H1 (cell line): ENCODE measurements around the gene AFAP1L2. TPM values are rescaled to one million over a fixed set of nuclear protein-coding genes. Genes with fewer than 3 reads are reported as not detected.

ENCODE experiments used
- CTCF ChIA-PET: fragments of 300-600 bp; sonication (Branson Sonifier 250); formaldehyde crosslinking; loops from one replicate; lab custom pipeline; 2021; ENCODE audit not compliant: partially characterized antibody; lab: Charles Lee
- POLR2A ChIA-PET: fragments of 300-600 bp; sonication (Branson Sonifier 250); formaldehyde crosslinking; loops from one replicate; lab custom pipeline; 2021; ENCODE audit warnings: inconsistent platforms; ENCODE audit not compliant: partially characterized antibody; lab: Charles Lee
- DNase-seq, 2 experiments: peaks; one replicate each; pipeline versions ENCODE4 v3.0.0 to v3.0.0-alpha.2; 2010 to 2022; ENCODE audit warnings: low spot score in 2 of 2, low read depth in 1 of 2, mixed read lengths in 1 of 2
- FAIRE-seq: peaks from 2 replicates; lab custom pipeline; 2011; peaks lifted over from hg19 to GRCh38; lab: Jason Lieb, UNC
- H2AFZ ChIP-seq: 2 replicates; pipeline ENCODE4 v1.8.1; 2012; ENCODE audit warnings: low read length, inconsistent platforms
- H2AK5ac ChIP-seq: 2 replicates; pipeline ENCODE4 v1.6.1; 2013; ENCODE audit warnings: low read depth, low read length
- H2BK120ac ChIP-seq: replicated peaks from 2 replicates; pipeline ENCODE3; 2013; ENCODE audit warnings: low read depth, low read length, inconsistent platforms
- H2BK12ac ChIP-seq: 2 replicates; pipeline ENCODE4 v1.6.1; 2013; ENCODE audit warnings: low read depth, low read length
- H2BK15ac ChIP-seq: 2 replicates; pipeline ENCODE4 v1.6.1; 2013; ENCODE audit warnings: low read length
- H2BK20ac ChIP-seq: 2 replicates; pipeline ENCODE4 v1.6.1; 2013; ENCODE audit warnings: low read length
- H2BK5ac ChIP-seq: 2 replicates; pipeline ENCODE4 v1.6.1; 2013; ENCODE audit warnings: low read depth, low read length
- H3K14ac ChIP-seq: 2 replicates; pipeline ENCODE4 v1.6.1; 2013; ENCODE audit warnings: inconsistent platforms; ENCODE audit not compliant: insufficient read length
- H3K18ac ChIP-seq: 2 replicates; pipeline ENCODE4 v1.6.1; 2013; ENCODE audit warnings: low read length; ENCODE audit errors: extremely low read depth
- H3K23ac ChIP-seq: 2 replicates; pipeline ENCODE4 v1.6.1; 2013; ENCODE audit warnings: inconsistent platforms; ENCODE audit not compliant: insufficient read length
- H3K23me2 ChIP-seq: 2 replicates; pipeline ENCODE4 v1.6.1; 2013; ENCODE audit warnings: low read depth, low read length
- H3K27ac ChIP-seq: 2 replicates; pipeline ENCODE4 v1.6.1; 2011; ENCODE audit warnings: low read depth, low read length, inconsistent platforms
- H3K27me3 ChIP-seq, 4 experiments: replicated peaks in 1 of 4; 1 replicate in 1 of 4; 2 replicates in 3 of 4; pipeline versions ENCODE4 v1.6.1 to v1.8.1; 2011 to 2013; ENCODE audit warnings: low read length in 3 of 4, mild to moderate bottlenecking in 3 of 4, inconsistent platforms in 2 of 4, mixed read lengths in 2 of 4, moderate library complexity in 1 of 4; ENCODE audit not compliant: control insufficient read depth in 3 of 4, insufficient read depth in 3 of 4; ENCODE audit errors: extremely low read depth in 1 of 4
- H3K36me3 ChIP-seq, 4 experiments: 2 replicates each; pipeline versions ENCODE4 v1.6.1 to v1.8.1; 2011 to 2013; ENCODE audit warnings: mild to moderate bottlenecking in 4 of 4, low read length in 3 of 4, moderate library complexity in 2 of 4, control low read depth in 1 of 4, inconsistent platforms in 1 of 4; ENCODE audit not compliant: insufficient read depth in 4 of 4, control insufficient read depth in 2 of 4
- H3K4ac ChIP-seq: replicated peaks from 2 replicates; pipeline ENCODE3; 2013; ENCODE audit warnings: low read length, low read depth, mixed read lengths, inconsistent platforms; ENCODE audit not compliant: insufficient read length
- H3K4me1 ChIP-seq, 4 experiments: replicated peaks in 1 of 4; 1 replicate in 1 of 4; 2 replicates in 3 of 4; pipeline versions ENCODE4 v1.6.1 to v1.8.1; 2011 to 2013; ENCODE audit warnings: low read length in 3 of 4, inconsistent platforms in 2 of 4, mixed read lengths in 1 of 4; ENCODE audit not compliant: insufficient read depth in 4 of 4, control insufficient read depth in 3 of 4
- H3K4me2 ChIP-seq, 2 experiments: 2 replicates each; pipeline versions ENCODE4 v1.6.1 to v1.8.1; 2011 to 2013; ENCODE audit warnings: low read depth in 2 of 2, low read length in 2 of 2, control low read depth in 1 of 2, inconsistent platforms in 1 of 2, mild to moderate bottlenecking in 1 of 2; ENCODE audit not compliant: insufficient read depth in 1 of 2
- H3K4me3 ChIP-seq, 4 experiments: fragments of 200-600, 300-600 bp in 1 of 4; sonication (generic), shearing (Covaris generic), sonication (Bioruptor Twin) in 1 of 4; 2 replicates each; pipeline versions ENCODE4 v1.5.1 to v1.8.1; 2011 to 2016; ENCODE audit warnings: low read length in 4 of 4, low read depth in 3 of 4, control low read depth in 2 of 4, inconsistent platforms in 2 of 4, mild to moderate bottlenecking in 2 of 4, mixed read lengths in 1 of 4, moderate library complexity in 1 of 4; ENCODE audit not compliant: insufficient read depth in 2 of 4; ENCODE audit errors: extremely low read depth in 1 of 4
- H3K56ac ChIP-seq: replicated peaks from 2 replicates; pipeline ENCODE3; 2013; ENCODE audit warnings: low read depth, mild to moderate bottlenecking, mixed read lengths, low read length, inconsistent platforms; ENCODE audit not compliant: insufficient read length
- H3K79me1 ChIP-seq: 2 replicates; pipeline ENCODE4 v1.6.1; 2013; ENCODE audit warnings: low read depth, low read length, control low read depth
- H3K79me2 ChIP-seq, 2 experiments: 2 replicates each; pipeline versions ENCODE4 v1.6.1 to v1.8.1; 2012 to 2013; ENCODE audit warnings: low read length in 2 of 2, mild to moderate bottlenecking in 2 of 2, inconsistent platforms in 1 of 2; ENCODE audit not compliant: insufficient read depth in 2 of 2, control insufficient read depth in 1 of 2
- H3K9ac ChIP-seq, 4 experiments: replicated peaks in 1 of 4; 1 replicate in 1 of 4; 2 replicates in 3 of 4; pipeline versions ENCODE4 v1.6.1 to v1.8.1; 2011 to 2013; ENCODE audit warnings: low read depth in 3 of 4, low read length in 3 of 4, control low read depth in 2 of 4, mild to moderate bottlenecking in 2 of 4, moderate library complexity in 2 of 4, inconsistent platforms in 1 of 4; ENCODE audit errors: extremely low read depth in 1 of 4
- H3K9me3 ChIP-seq, 2 experiments: 2 replicates each; pipeline versions ENCODE4 v1.6.1 to v1.8.1; 2012 to 2013; ENCODE audit warnings: mild to moderate bottlenecking in 2 of 2, moderate library complexity in 2 of 2, control low read depth in 1 of 2, inconsistent platforms in 1 of 2, low read depth in 1 of 2, low read length in 1 of 2, mixed read lengths in 1 of 2; ENCODE audit not compliant: insufficient read depth in 2 of 2
- H4K20me1 ChIP-seq, 2 experiments: replicated peaks in 1 of 2; 2 replicates each; pipeline versions ENCODE3 to v1.8.1; 2011 to 2013; ENCODE audit warnings: inconsistent platforms in 2 of 2, low read length in 2 of 2, mild to moderate bottlenecking in 1 of 2; ENCODE audit not compliant: insufficient read depth in 2 of 2, control insufficient read depth in 1 of 2
- H4K5ac ChIP-seq: 2 replicates; pipeline ENCODE4 v1.6.1; 2013; ENCODE audit warnings: low read length, low read depth, mixed read lengths, inconsistent platforms; ENCODE audit not compliant: insufficient read length
- H4K8ac ChIP-seq: 2 replicates; pipeline ENCODE4 v1.8.0; 2013; ENCODE audit warnings: mild to moderate bottlenecking, moderate library complexity, low read length, inconsistent platforms; ENCODE audit not compliant: insufficient read depth; ENCODE audit errors: extremely low read depth
- H4K91ac ChIP-seq: replicated peaks from 2 replicates; pipeline ENCODE3; 2013; ENCODE audit warnings: low read length, mixed read lengths, inconsistent platforms; ENCODE audit not compliant: insufficient read length
- BCL11A ChIP-seq, 2 experiments: IDR thresholded peaks; one replicate each; pipeline ENCODE4 v1.6.1; 2011; ENCODE audit warnings: low read depth in 2 of 2, low read length in 2 of 2, mild to moderate bottlenecking in 2 of 2
- CTBP2 ChIP-seq: IDR thresholded peaks from 2 replicates; pipeline ENCODE4 v1.7.0; 2011; ENCODE audit warnings: borderline replicate concordance, mild to moderate bottlenecking, moderate library complexity, mixed read lengths, low read length; ENCODE audit not compliant: insufficient read depth, insufficient read length
- EGR1 ChIP-seq: IDR thresholded peaks from 2 replicates; pipeline ENCODE4 v1.6.1; 2011; ENCODE audit warnings: low read depth, low read length, borderline replicate concordance
- HDAC2 ChIP-seq, 2 experiments: fragments of 300-600 bp in 1 of 2; sonication (generic) in 1 of 2; IDR thresholded peaks; 2 replicates each; pipeline ENCODE4 v1.6.1; 2011 to 2012; ENCODE audit warnings: low read depth in 2 of 2, low read length in 2 of 2, mild to moderate bottlenecking in 2 of 2, moderate library complexity in 2 of 2, borderline replicate concordance in 1 of 2, inconsistent platforms in 1 of 2
- JUN ChIP-seq: IDR thresholded peaks from 2 replicates; pipeline ENCODE4 v1.6.1; 2011; ENCODE audit warnings: low read depth, mild to moderate bottlenecking, improper control_type of control experiment, low read length
- PHF8 ChIP-seq: fragments of 200-600 bp; sonication (generic); conservative IDR thresholded peaks from 2 replicates; pipeline ENCODE4 v1.7.1; 2012; ENCODE audit warnings: low read depth, mild to moderate bottlenecking, inconsistent platforms, low read length, moderate library complexity
- RAD21 ChIP-seq, 2 experiments: IDR thresholded peaks in 1 of 2; conservative IDR thresholded peaks in 1 of 2; 2 replicates each; pipeline ENCODE4 v1.6.1; 2011; ENCODE audit warnings: low read depth in 2 of 2, low read length in 2 of 2, improper control_type of control experiment in 1 of 2, inconsistent platforms in 1 of 2, mild to moderate bottlenecking in 1 of 2, moderate library complexity in 1 of 2
- RNF2 ChIP-seq: fragments of 200-900, 300-1000 bp; sonication (generic); IDR thresholded peaks from 2 replicates; pipeline ENCODE4 v1.7.1; 2016; ENCODE audit warnings: borderline replicate concordance, low read depth, mild to moderate bottlenecking, antibody characterized with exemption, low read length; ENCODE audit not compliant: poor library complexity, severe bottlenecking; ENCODE audit errors: missing control alignments
- RXRA ChIP-seq: IDR thresholded peaks from 2 replicates; pipeline ENCODE4 v1.6.1; 2011; ENCODE audit warnings: low read depth, mild to moderate bottlenecking, low read length, moderate library complexity; ENCODE audit not compliant: insufficient read depth
- polyA plus RNA-seq, 7 experiments: library from polyadenylated mRNA; depleted of rRNA in 3 of 7; stranded (reverse) in 5 of 7; unstranded in 2 of 7; fragments of >200 nt in 5 of 7; fragments of 200-250 nt in 2 of 7; gene quantifications; 1 replicate in 5 of 7; 2 replicates in 1 of 7; 4 replicates in 1 of 7; pipeline versions ENCODE4 v1.2.1 to v1.2.3, GENCODE V29; 2011 to 2013; ENCODE audit warnings: missing spikeins in 2 of 7, mixed read lengths in 2 of 7
- total RNA-seq: library from RNA; stranded (reverse); fragmentation: NEBNext Ultra II Directional; extraction: Animal tissue kit (Norgen Biotek cat#: 25700); gene quantifications from 2 replicates; pipeline ENCODE4 v1.2.1, GENCODE V29; 2021

The AFAP1L2 gene
- total and polyA plus RNA-seq, 2 of the 8 experiments (the other 6 are each of a cell fraction or from before 2014, with no cell fraction given) = 3.9 to 6.4 TPM

DNA sequence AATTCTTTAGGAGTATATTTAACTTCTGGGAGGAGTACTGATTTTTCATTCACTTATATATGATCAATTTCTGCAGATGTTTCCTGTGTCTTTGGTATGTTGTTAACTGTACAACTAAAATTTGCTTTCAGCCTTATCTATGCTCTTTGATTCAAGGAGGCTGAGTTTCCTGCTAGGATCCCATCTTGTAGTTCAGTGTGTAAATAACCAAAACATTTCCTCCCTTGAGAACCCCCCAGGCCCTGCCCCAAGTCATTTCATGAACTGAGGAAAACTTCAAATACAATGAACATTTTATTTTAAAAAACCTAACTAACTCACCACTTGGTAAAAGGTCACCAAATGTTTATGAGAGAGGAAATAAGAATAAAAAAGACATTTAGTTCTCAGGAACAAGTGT lies 109.8 kb downstream of the AFAP1L2 start:
- peaks cover 0 to 19% (median 4%) of the 10 kb centered on the region in 4 experiments; a peak in 4 of 8 replicates for H3K36me3 ChIP-seq
- no peak overlapping the region for H3K56ac ChIP-seq
- H3K4me2 ChIP-seq = no peak overlapping the region
- H3K4ac ChIP-seq = no peak overlapping the region
- H4K91ac ChIP-seq = no peak overlapping the region
- ChIA-PET CTCF (no interaction called here), POLR2A (no interaction called here)
- no peak overlapping the region for H3K14ac ChIP-seq
- H2BK15ac ChIP-seq = no peak overlapping the region
- peaks cover 6 to 10% of the 10 kb centered on the region in 2 experiments; a peak in 3 of 4 replicates for H3K9me3 ChIP-seq
- no peaks in the 10 kb centered on the region for H3K79me2 ChIP-seq
- no peak overlapping the region for H4K8ac ChIP-seq
- TF ChIP-seq RAD21 (IDR thresholded peaks at IDR 0.05 in 1 of 2, conservative IDR thresholded peaks at IDR 0.05 in 1 of 2; ENCODE audit: low read depth in 2 of 2, low read length in 2 of 2) (no peak), BCL11A (IDR thresholded peaks at IDR 0.05; ENCODE audit: low read depth in 2 of 2, low read length in 2 of 2) (no peak), RNF2 (no peak), HDAC2 (IDR thresholded peaks at IDR 0.05; ENCODE audit: borderline replicate concordance in 1 of 2, low read depth in 2 of 2, low read length in 2 of 2) (no peak), PHF8 (no peak), RXRA (no peak), EGR1 (no peak), CTBP2 (no peak), JUN (no peak)
- H3K18ac ChIP-seq = no peak overlapping the region
- H4K5ac ChIP-seq = no peak overlapping the region
- no peak overlapping the region for H2AFZ ChIP-seq
- H3K4me3 ChIP-seq = no peak overlapping the region
- H3K9ac ChIP-seq = no peak overlapping the region
- H2BK120ac ChIP-seq = no peak overlapping the region
- no peaks in the 10 kb centered on the region for H3K23me2 ChIP-seq
- H2BK20ac ChIP-seq = no peak overlapping the region
- DNase-seq = no peak
- no peak overlapping the region for H2BK5ac ChIP-seq
- no peak for FAIRE-seq
- H4K20me1 ChIP-seq = no peaks in the 10 kb centered on the region
- H3K23ac ChIP-seq = no peak overlapping the region
- no peaks in the 10 kb centered on the region for H3K27me3 ChIP-seq
- no peaks in the 10 kb centered on the region for H3K4me1 ChIP-seq
- H3K79me1 ChIP-seq = no peaks in the 10 kb centered on the region
- H2AK5ac ChIP-seq = no peak overlapping the region
- H3K27ac ChIP-seq = no peak overlapping the region
- H2BK12ac ChIP-seq = no peak overlapping the region
